ENCODE data around the gene SLC8A3.

The SLC8A3 gene

GRCh38 chr14:70190156-70190555 lies 1.4 kb upstream of the SLC8A3 start:
- H3K4me3 ChIP-seq (ENCODE audit: low read length, poor library complexity, severe bottlenecking) = peak overlapping the region; percentile 87
- H3K36me3 ChIP-seq (ENCODE audit: insufficient read depth, low read length) = no peaks in the 10 kb centered on the region
- peaks cover 46% of the 10 kb centered on the region for H3K4me1 ChIP-seq (ENCODE audit: insufficient read depth, low read length, poor library complexity, severe bottlenecking)
- H2AFZ ChIP-seq (ENCODE audit: low read length) = no peak overlapping the region
- no peaks in the 10 kb centered on the region for H3K27me3 ChIP-seq (ENCODE audit: insufficient read depth, low read length, poor library complexity, severe bottlenecking)
- no peaks in the 10 kb centered on the region; the same call in 1 of the 2 replicates for H3F3A ChIP-seq (ENCODE audit: low read depth)
- H3K79me2 ChIP-seq (ENCODE audit: insufficient read depth, low read length) = peaks cover 34% of the 10 kb centered on the region
- TF ChIP-seq CTCF (conservative IDR thresholded peaks at IDR 0.05; ENCODE audit: low read length) (no peak), EZH2phosphoT487 (IDR thresholded peaks at IDR 0.05; ENCODE audit: borderline replicate concordance) (no peak)
- H3K9me2 ChIP-seq (replicated peaks; ENCODE audit: low read depth, low read length) = no peaks in the 10 kb centered on the region
- H3K9me3 ChIP-seq (ENCODE audit: insufficient read depth, low read depth, low read length) = no peaks in the 10 kb centered on the region
- H4K20me1 ChIP-seq (ENCODE audit: insufficient read depth, low read length, poor library complexity, severe bottlenecking) = no peaks in the 10 kb centered on the region
- peak overlapping the region; percentile 82 for H3K4me2 ChIP-seq (ENCODE audit: low read depth, low read length, poor library complexity, severe bottlenecking)
- H3K9ac ChIP-seq (ENCODE audit: low read depth, low read length, poor library complexity, severe bottlenecking) = peak overlapping the region; percentile 52

GRCh38 chr14:70189456-70190077 lies 816 bp upstream of the SLC8A3 start:
- H3K79me2 ChIP-seq (ENCODE audit: insufficient read depth, low read length) = peaks cover 34% of the 10 kb centered on the region
- TF ChIP-seq CTCF (conservative IDR thresholded peaks at IDR 0.05; ENCODE audit: low read length) = no peak
- TF ChIP-seq EZH2phosphoT487 (IDR thresholded peaks at IDR 0.05; ENCODE audit: borderline replicate concordance) = no peak
- no peaks in the 10 kb centered on the region for H3K27me3 ChIP-seq (ENCODE audit: insufficient read depth, low read length, poor library complexity, severe bottlenecking)
- peak overlapping the region; percentile 82 for H3K4me2 ChIP-seq (ENCODE audit: low read depth, low read length, poor library complexity, severe bottlenecking)
- peak overlapping the region; percentile 87 for H3K4me3 ChIP-seq (ENCODE audit: low read length, poor library complexity, severe bottlenecking)
- H3F3A ChIP-seq (ENCODE audit: low read depth) = no peaks in the 10 kb centered on the region; the same call in 1 of the 2 replicates
- peaks cover 47% of the 10 kb centered on the region for H3K4me1 ChIP-seq (ENCODE audit: insufficient read depth, low read length, poor library complexity, severe bottlenecking)
- no peaks in the 10 kb centered on the region for H3K36me3 ChIP-seq (ENCODE audit: insufficient read depth, low read length)
- H3K9me2 ChIP-seq (replicated peaks; ENCODE audit: low read depth, low read length) = no peaks in the 10 kb centered on the region
- no peaks in the 10 kb centered on the region for H3K9me3 ChIP-seq (ENCODE audit: insufficient read depth, low read depth, low read length)
- no peak overlapping the region for H2AFZ ChIP-seq (ENCODE audit: low read length)
- H4K20me1 ChIP-seq (ENCODE audit: insufficient read depth, low read length, poor library complexity, severe bottlenecking) = no peaks in the 10 kb centered on the region
- peak overlapping the region; percentile 95 for H3K9ac ChIP-seq (ENCODE audit: low read depth, low read length, poor library complexity, severe bottlenecking)

DNA sequence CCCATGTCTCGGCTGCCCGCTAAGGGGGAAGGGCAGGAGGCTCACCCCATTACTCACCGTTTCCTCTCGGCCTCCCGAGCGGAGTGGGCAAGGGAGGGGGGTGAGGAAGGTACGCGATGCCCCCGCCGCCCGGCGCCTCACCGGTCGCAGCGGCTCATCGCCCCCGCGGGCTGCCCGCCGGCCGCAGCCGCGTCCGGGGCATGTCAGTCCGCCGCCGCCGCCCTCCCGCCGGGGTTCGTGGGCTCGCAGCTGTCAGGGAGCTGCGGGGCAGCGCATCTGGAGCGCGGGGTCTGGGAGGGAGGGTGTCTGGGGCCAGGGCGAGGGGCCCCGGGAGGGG lies 461 bp downstream of the SLC8A3 start:
- Histone ChIP-seq H3K79me2 (ENCODE audit: insufficient read depth, low read length) (peaks cover 34% of the 10 kb centered on the region), H3K4me2 (ENCODE audit: low read depth, low read length, poor library complexity, severe bottlenecking) (peak overlapping the region; percentile 82), H3K9me2 (replicated peaks; ENCODE audit: low read depth, low read length) (no peaks in the 10 kb centered on the region), H4K20me1 (ENCODE audit: insufficient read depth, low read length, poor library complexity, severe bottlenecking) (no peaks in the 10 kb centered on the region), H3K4me1 (ENCODE audit: insufficient read depth, low read length, poor library complexity, severe bottlenecking) (peaks cover 60% of the 10 kb centered on the region), H3K36me3 (ENCODE audit: insufficient read depth, low read length) (no peaks in the 10 kb centered on the region), H3K27me3 (ENCODE audit: insufficient read depth, low read length, poor library complexity, severe bottlenecking) (no peaks in the 10 kb centered on the region), H3K9ac (ENCODE audit: low read depth, low read length, poor library complexity, severe bottlenecking) (peak overlapping the region; percentile 95), H2AFZ (ENCODE audit: low read length) (peak overlapping the region; percentile 78; the same call in 1 of the 2 replicates), H3K9me3 (ENCODE audit: insufficient read depth, low read depth, low read length) (no peaks in the 10 kb centered on the region), H3K4me3 (ENCODE audit: low read length, poor library complexity, severe bottlenecking) (peak overlapping the region; percentile 87), H3F3A (ENCODE audit: low read depth) (no peaks in the 10 kb centered on the region; the same call in 1 of the 2 replicates)
- TF ChIP-seq CTCF (conservative IDR thresholded peaks at IDR 0.05; ENCODE audit: low read length) = no peak
- no peak for TF ChIP-seq EZH2phosphoT487 (IDR thresholded peaks at IDR 0.05; ENCODE audit: borderline replicate concordance)

All from Loucy (cell line).